ENCODE data around the gene DSP. TPM values are rescaled to one million over a fixed set of nuclear protein-coding genes. Genes with fewer than 3 reads are reported as not detected.

DSP gene
- total and polyA plus RNA-seq, 2 of the 13 experiments (the other 11 are each of a cell fraction or from before 2014, with no cell fraction given) = 89.8 to 117 TPM

- TF ChIP-seq POLR2AphosphoS5 (IDR thresholded peaks at IDR 0.05; ENCODE audit: low read depth, low read length) (peak; percentile 38; the same call in 1 of the 2 replicates), SP140L (CRISPR knock-in tag; IDR thresholded peaks at IDR 0.05; ENCODE audit: borderline replicate concordance) (no peak; the same call in 1 of the 2 replicates), GPN1 (CRISPR knock-in tag; IDR thresholded peaks at IDR 0.05; ENCODE audit: borderline replicate concordance) (no peak), KLF9 (CRISPR knock-in tag; IDR thresholded peaks at IDR 0.05; ENCODE audit: low read depth) (0 out of 2 replicates have a peak, but pooled peaks have one; percentile 10), SPEN (CRISPR knock-in tag; IDR thresholded peaks at IDR 0.05; ENCODE audit: low read depth) (no peak), ZNF710 (CRISPR knock-in tag; IDR thresholded peaks at IDR 0.05; ENCODE audit: borderline replicate concordance) (peak; percentile 63; the same call in 1 of the 2 replicates), MEIS1 (CRISPR knock-in tag; IDR thresholded peaks at IDR 0.05; ENCODE audit: borderline replicate concordance) (no peak), ZNF569 (CRISPR knock-in tag; IDR thresholded peaks at IDR 0.05; ENCODE audit: borderline replicate concordance) (no peak), GATA4 (IDR thresholded peaks at IDR 0.05; ENCODE audit: borderline replicate concordance, low read depth) (no peak), ZNF12 (CRISPR knock-in tag; IDR thresholded peaks at IDR 0.05) (no peak), HDAC1 (CRISPR knock-in tag; IDR thresholded peaks at IDR 0.05) (peak; percentile 37; the same call in 1 of the 2 replicates), ELK4 (CRISPR knock-in tag; IDR thresholded peaks at IDR 0.05; ENCODE audit: borderline replicate concordance) (no peak), HHEX (CRISPR knock-in tag; IDR thresholded peaks at IDR 0.05) (peak; percentile 18; the same call in 1 of the 2 replicates), KDM3A (CRISPR knock-in tag; IDR thresholded peaks at IDR 0.05; ENCODE audit: low read depth) (no peak), ZGPAT (CRISPR knock-in tag; IDR thresholded peaks at IDR 0.05) (0 out of 2 replicates have a peak, but pooled peaks have one; percentile 1), ZNF556 (CRISPR knock-in tag; IDR thresholded peaks at IDR 0.05; ENCODE audit: borderline replicate concordance) (no peak), ZNF589 (CRISPR knock-in tag; conservative IDR thresholded peaks at IDR 0.05) (no peak), SNAPC2 (CRISPR knock-in tag; IDR thresholded peaks at IDR 0.05) (peak; percentile 53; the same call in 1 of the 2 replicates), FOXK2 (IDR thresholded peaks at IDR 0.05) (no peak), SKIL (CRISPR knock-in tag; IDR thresholded peaks at IDR 0.05; ENCODE audit: borderline replicate concordance) (peak; percentile 25; the same call in 1 of the 2 replicates)
- TF ChIP-seq, protein P1, sequence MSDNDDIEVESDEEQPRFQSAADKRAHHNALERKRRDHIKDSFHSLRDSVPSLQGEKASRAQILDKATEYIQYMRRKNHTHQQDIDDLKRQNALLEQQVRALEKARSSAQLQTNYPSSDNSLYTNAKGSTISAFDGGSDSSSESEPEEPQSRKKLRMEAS (IDR thresholded peaks at IDR 0.05) = peak; percentile 42; the same call in 1 of the 2 replicates
- TF ChIP-seq, protein P2, sequence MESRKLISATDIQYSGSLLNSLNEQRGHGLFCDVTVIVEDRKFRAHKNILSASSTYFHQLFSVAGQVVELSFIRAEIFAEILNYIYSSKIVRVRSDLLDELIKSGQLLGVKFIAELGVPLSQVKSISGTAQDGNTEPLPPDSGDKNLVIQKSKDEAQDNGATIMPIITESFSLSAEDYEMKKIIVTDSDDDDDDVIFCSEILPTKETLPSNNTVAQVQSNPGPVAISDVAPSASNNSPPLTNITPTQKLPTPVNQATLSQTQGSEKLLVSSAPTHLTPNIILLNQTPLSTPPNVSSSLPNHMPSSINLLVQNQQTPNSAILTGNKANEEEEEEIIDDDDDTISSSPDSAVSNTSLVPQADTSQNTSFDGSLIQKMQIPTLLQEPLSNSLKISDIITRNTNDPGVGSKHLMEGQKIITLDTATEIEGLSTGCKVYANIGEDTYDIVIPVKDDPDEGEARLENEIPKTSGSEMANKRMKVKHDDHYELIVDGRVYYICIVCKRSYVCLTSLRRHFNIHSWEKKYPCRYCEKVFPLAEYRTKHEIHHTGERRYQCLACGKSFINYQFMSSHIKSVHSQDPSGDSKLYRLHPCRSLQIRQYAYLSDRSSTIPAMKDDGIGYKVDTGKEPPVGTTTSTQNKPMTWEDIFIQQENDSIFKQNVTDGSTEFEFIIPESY (CRISPR knock-in tag; IDR thresholded peaks at IDR 0.05) = 0 out of 2 replicates have a peak, but pooled peaks have one; percentile 38
Measured at GRCh38 chr6:7580537-7580926, 39.1 kb downstream of the DSP start (continued).
